Gastrocnemius medialis (tissue), 4 donors: Measurements from ENCODE around the gene NAA16.

Experiments
- CTCF ChIP-seq, 5 experiments: fragments of 450-650 bp in 3 of 5; fragments of 200-600 bp in 2 of 5; sonication (generic) in 2 of 5; IDR thresholded peaks in 4 of 5; conservative IDR thresholded peaks in 1 of 5; 1 replicate in 4 of 5; 2 replicates in 1 of 5; pipeline ENCODE4 v1.5.1; 2016 to 2019; ENCODE audit warnings: antibody characterized with exemption in 5 of 5, mild to moderate bottlenecking in 3 of 5, moderate library complexity in 3 of 5
- POLR2A ChIP-seq, 2 donors: fragments of 450-650 bp; IDR thresholded peaks; one replicate each; pipeline ENCODE4 v1.6.1; 2017; ENCODE audit warnings: antibody characterized with exemption in 2 of 2, mild to moderate bottlenecking in 2 of 2, moderate library complexity in 2 of 2

- TF ChIP-seq CTCF (IDR thresholded peaks at IDR 0.05 in 4 of 5, conservative IDR thresholded peaks at IDR 0.05 in 1 of 5) (peak; percentile 58 to 86 (median 72)), POLR2A (IDR thresholded peaks at IDR 0.05) (no peak)
Measured at GRCh38 chr13:41352935-41353840, 42.1 kb downstream of the NAA16 start.
